GM21528 (cell line): Measurements from ENCODE around the gene MOB1B.
A peak's percentile ranks its signal among the peaks of the same experiment; 100 is the strongest.
"Not testable (repeated sequence)": the region's sequence is repeated elsewhere in the genome, so short reads cannot be mapped to it uniquely, and the experiment has no call there.

Experiments
- ATAC-seq: cut with Tn5 transposase; IDR thresholded peaks from one replicate; pipeline ENCODE4 v1.9.1; 2021; ENCODE audit warnings: mild to moderate bottlenecking, moderate library complexity; ENCODE audit not compliant: unreplicated experiment, low FRiP score

Gene MOB1B

DNA sequence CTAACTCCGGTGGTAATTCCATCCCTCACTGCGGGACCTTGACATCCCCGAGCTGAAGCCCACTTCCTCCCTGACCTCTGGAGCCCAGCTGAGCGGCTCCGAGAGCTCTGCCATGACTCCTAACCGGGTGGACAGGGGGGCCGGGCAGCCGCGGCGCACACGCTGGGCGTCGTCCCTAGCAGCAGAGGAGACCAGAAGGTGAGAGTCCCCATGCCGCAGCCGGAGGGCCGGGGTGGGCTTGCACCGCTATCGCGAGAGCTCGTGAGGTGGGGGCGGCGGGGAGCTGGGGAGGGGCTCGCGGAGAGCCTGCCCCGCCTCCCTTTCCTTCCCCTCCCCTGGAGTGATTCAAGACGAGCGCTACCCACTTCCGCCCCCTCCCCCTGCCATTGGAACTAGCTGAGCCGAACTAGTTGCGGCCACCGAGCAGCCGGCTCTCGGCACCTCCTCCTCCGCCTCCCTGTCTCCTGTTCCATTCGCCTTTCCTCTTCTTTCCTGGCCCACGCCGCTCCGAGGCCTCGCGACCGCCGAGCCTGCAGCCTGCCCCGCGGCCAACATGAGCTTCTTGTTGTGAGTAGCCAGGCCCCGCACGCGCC lies at the start of gene MOB1B:
Gene MOB1B (plus strand): TSS at position 386 of the 593 bp plus-strand sequence. CDS start 168 bp downstream, at position 554.
- peak; percentile 95 for ATAC-seq

DNA sequence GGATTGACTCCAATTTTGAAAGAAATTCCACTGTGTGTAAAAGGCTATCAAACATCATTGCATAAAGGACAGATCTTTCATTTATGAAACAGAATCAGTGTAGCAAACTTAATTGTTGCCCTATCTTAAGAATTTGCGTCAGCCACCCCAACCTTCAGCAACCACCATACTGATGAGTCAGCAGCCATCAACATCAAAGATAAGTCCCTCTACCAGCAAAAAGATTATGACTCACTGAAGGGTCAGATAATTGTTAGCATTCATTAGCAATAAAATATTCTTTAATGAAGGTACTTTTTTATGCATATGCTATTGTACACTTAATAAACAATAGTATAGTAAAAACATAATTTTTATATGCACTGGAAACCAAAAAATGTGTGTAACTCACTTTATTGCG lies 46.7 kb upstream of the MOB1B start:
- no peak for ATAC-seq

DNA sequence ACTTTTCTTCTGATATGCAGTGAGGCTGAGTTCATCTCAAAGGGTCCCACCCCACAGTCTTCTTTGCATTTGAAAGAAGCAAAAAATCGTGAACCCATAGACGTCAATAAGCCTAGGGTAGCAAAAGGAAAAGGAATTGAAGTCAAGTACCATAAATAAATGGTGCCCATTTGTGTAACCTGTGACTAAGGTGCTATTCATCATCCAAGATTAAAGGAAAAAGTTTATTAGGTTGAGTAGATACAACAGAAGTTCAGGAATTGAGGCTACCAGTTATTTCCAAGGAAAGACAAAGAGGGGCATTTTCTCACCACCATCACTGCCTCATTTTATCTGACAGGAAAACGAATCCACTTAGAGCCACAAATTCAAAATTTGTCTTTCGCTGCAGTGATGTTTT lies 43.7 kb upstream of the MOB1B start:
- ATAC-seq, result no peak

DNA sequence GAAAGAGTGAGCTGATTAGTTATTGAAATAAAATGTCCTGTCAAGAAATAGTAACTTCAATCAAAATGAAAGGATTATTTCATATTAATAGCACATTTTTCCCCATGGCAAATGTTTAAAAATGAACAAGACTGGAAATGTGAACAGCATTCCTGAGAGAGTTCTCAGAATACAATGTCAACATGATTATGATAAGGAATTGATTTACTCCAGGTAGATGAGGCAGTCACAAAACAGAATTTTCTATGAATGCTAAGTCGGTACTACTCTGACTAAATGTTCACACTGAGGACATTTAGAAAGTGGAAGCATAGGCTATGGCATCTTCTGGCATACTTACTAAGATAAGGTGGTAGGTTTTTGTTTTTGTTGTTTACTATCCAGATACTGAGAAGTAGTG lies 43.1 kb upstream of the MOB1B start:
- ATAC-seq, result no peak

DNA sequence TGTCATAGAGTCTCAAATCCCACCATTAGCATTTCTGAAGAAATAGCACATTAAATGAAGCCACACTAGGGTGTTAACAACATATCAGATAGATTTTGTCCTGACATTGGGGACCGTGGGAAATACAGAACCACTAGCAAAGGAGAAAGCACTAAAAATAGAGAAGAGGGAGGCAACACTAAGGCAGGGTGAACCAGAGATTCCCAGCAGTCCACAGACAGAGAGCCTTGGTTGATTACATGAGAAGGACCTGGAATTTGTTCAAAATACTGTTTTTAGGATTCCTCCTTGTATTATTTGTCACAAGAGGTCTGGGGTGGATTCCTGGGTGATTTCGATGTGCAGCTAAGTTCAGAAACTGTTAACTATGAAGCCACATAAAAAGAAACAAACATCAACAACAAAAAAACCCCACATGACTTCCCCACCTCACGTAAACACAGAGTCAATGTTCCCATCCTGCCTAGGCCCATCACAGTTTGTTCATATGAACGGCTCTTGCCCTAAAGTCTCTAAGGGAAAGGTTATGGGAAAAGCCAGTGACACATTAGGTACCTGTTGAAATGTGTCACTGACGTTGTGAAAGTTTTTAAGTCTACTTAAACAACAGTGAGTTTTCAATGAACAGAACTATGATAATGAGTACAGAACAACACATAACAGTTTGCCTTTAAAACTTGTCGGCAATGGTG lies 38.9 kb upstream of the MOB1B start:
- ATAC-seq, result no peak

DNA sequence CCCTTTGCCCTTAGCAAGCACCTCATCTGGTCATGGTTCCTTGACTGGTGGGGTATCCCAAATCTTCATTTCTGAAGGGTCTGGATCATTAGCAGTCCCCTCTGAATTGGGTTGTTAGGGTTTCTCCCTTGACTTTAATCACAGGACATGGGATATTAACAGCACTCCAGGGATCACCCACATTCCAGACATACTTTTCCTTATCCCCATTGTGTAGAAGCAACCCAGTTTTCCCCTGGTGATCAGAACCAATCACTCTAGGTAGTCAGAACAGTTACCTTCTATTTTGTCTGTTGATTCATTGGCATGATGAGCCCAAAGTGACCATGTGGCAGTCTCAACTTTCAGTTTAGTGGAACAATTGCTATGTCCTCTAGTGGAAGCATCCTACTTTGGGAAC lies 33.4 kb upstream of the MOB1B start:
- no peak for ATAC-seq

DNA sequence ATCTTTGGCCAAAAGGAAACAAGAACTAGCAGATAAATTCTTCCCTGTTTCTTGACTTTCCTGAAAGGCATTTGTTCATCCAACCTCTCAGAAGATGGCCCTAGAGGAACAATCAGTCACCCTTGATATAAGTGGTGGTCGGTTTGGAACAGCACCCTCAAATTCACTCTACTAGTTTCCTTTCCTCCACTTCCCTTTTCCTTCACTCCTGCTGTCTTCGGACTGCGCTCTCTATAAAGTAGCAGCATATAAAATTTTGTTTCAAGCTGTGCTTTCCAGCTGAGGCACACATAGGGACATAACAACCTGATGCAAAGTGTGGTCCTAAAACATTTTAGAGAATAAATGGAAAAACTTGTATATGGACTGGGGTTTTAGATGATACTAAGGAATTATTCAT lies 29.0 kb upstream of the MOB1B start:
- ATAC-seq, result no peak

DNA sequence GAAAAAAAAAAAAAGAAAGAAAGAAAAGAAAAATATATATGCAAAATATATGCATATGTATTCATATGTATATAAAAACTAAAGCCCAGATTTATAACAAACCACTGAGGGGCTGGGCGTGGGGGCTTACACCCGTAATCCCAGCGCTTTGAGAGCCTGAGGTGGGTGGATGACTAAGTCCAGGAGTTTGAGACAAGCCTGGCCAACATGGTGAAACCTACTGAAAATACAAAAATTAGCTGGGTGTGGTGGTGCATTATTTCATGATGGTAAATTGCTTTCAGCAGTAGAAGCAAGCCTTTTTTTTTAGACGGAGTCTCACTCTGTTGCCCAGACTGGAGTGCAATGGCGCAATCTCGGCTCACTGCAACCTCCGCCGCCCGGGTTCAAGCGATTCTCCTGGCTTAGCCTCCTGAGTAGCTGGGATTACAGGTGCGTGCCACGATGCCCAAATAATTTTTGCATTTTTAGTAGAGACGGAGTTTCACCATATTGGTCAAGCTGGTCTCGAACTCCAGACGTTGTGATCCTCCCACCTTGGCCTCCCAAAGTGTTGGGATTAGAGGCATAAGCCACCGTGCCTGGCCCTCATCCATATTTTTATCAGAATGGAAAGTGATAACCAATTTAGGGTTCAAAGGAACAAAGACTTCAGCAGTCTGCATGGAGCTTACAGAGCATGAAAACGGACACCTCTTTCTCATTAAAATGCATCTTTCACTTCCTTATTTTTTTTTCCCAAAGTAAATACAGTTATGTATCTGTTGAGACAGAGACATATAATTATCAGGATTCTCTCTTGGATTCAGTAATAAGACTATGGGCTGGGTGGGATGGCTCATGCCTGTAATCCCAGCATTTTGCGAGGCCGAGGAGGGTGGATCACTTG lies 27.7 kb upstream of the MOB1B start:
- ATAC-seq, result no peak

DNA sequence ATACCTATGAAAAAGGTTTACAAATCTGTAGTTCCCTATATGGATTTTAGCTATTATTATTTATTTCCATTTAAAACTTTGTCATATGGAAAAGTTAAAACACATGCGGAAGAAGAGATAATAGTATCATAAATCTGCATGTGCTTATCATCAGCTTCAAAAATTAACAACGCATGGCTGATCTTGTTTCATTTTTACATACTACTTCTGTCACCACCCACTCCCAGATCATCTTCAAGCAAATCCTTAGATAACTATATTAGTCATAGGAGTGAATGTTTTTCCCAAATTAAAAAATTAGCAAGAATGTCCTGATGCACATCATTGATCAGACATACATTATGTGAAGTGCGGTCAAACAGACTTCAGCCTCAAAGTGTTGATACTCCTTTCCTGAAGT lies 24.6 kb upstream of the MOB1B start:
- ATAC-seq, result no peak

DNA sequence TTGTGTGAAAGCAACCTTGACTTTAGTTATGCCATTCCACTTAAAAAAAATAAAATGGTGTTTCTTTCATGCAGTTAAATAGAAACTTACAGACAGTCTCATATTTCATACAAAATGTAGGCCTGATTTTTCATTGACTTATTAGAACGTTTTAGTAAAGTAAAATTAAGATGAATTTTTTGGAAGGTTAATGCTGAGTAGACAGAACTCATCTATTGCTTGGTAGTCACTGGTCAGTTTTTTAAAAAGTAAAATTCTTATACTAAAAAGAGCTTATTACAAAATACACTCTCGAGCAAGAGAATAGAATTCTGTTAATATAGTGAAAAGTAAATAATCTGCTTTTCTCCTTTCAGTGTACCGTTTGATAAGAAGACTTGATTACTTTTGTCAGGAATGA lies 21.4 kb upstream of the MOB1B start:
- ATAC-seq, result no peak

DNA sequence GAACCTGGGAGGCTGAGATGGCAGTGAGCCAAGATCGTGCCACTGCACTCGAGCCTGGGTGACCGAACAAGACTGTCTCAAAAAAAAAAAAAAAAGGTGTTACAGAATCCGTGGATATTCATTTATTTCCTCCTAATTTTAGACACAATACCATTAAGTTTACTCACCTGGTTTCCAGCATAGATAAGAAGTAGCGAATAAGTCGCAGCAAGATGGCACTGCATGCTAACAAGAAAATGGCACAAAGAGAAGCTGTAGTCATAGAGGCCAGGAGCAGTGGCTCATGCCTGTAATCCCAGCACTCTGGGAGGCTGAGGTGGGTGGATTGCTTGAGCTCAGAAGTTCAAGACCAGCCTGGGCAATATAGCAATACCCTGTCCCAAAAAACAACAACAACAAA lies 17.0 kb upstream of the MOB1B start:
- ATAC-seq, result no peak

DNA sequence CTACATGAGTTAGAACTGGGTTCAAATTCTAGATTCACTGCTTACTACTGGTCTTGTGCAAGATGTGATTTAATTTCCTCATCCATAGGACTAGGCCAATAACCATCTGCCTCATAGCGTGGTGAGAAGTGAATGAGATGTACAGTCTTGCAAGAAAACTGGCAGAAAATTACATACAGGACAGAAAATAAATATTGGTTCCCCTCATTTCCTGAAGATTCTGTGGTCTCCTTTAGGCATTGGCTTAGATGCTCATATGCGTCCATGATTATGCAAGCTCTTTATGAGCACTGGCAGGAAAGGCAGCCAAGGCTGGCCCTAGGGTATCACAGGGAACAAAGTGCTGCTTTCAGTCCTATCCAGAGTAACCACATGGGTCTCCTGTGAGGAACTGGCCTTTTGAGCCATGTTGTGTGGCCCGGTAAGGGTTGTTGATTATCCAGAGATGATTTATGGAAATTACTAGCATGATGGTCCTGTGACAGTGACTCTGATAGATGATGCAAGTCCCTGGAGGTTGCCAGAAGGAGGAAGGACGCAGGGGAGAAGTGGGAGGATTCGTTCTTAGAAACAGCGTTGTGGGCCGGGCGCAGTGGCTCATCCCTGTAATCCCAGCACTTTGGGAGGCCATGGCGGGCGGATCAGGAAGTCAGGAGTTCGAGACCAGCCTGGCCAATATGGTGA lies 9.9 kb upstream of the MOB1B start:
- ATAC-seq, result no peak

DNA sequence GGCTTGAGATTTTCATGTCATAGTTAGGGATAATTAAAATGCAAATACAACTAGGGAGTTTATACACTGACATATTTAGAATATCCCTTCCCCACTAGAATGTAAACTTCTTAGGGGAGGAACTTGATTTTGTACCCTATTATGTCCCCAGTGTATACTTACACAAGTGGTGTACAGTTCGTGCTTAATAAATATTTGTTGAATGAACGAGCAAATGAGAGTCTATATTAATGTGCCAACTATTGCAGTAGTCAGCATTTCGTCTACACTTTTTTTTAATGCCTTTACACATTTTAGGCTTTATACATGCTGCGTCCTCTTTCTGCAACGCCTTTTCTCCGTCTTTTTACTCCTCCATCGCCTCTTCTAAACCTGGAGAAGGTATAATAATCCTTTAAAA lies 8.4 kb upstream of the MOB1B start:
- no peak for ATAC-seq

DNA sequence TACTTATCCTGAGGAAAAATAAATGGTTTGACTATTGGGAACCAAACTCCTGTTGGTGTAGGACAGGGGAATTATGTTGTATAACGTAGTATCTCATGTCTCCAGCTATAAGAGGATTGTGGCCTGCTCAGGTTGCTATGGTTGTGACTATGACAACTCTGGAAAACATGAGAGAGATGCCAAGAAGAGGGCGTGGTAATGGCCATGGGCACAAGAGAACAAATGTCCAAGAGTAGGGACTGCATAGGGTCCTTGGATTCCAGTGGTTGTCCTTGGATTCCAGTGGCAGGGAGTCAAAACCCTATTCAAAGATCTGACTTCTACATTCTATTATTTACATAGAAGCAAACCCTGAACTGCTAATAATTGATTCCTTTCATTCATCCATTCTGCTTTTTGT lies 6.8 kb upstream of the MOB1B start:
- no peak for ATAC-seq

DNA sequence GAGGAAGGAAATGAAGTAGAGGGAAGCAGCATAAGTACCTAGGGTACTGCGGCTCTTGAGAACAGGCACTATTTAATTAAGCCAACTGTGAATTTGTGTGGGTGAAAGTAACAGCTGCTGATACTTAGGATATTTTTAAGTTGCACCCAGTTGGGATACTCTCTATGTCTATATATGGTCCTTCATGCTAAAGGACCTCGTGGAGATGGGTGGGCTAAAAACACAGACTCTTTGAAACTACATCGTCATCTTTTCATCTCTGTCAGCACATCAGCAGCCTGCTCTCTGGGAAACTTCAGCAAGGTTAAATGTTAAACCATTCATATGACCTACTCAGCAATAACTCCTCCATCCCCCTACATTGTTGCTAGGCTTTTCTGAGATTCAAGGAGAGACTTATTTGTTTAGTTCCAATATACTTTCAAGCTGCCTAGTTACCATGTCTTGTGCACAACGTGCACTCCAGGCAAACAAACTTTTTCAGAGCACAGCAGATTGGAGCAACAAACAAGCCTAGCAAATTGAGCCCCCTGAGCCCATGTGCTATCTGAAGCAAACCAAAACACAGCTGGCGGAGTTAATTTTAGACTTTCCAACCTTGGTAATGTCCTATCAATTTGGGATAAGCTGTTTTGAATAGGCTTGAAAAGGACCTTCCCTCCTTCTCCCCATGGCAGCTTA lies 6.2 kb upstream of the MOB1B start:
- ATAC-seq, result no peak

DNA sequence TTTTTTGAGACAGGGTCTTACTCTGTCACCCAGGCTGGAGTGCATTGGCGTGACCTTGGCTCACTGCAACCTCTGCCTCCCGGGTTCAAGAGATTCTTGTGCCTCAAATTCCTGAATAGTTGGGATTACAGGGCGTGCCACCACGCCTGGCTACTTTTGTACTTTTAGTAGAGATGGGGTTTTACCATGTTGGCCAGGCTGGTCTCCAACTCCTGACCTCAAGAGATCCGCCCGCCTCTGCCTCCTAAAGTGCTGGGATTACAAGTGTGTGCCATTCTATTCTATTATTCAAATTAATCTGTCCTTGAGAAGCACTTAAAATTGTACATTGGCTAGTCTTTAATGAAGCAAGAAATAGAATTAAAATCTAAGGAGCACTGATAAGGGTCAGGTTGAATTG lies 3.6 kb upstream of the MOB1B start:
- not testable (repeated sequence) for ATAC-seq

DNA sequence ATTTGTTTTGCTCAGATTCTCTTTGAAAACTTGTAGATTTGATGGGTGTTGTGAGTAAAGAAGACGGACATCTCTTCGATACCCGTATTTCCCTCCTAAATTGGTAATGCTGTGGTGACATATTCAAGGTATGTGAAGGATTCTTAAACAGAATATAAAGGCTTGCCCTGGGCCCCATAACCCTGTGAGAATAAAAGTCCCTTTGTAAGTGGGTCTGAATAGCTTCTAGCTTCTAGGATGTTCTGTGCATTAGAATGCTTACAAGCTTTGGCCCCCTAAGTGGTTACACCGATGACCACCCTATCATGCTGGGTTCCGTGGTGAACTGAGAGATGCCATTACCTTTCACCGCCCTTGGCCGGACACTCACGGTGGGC lies 574 bp upstream of the MOB1B start:
- ATAC-seq, result no peak

DNA sequence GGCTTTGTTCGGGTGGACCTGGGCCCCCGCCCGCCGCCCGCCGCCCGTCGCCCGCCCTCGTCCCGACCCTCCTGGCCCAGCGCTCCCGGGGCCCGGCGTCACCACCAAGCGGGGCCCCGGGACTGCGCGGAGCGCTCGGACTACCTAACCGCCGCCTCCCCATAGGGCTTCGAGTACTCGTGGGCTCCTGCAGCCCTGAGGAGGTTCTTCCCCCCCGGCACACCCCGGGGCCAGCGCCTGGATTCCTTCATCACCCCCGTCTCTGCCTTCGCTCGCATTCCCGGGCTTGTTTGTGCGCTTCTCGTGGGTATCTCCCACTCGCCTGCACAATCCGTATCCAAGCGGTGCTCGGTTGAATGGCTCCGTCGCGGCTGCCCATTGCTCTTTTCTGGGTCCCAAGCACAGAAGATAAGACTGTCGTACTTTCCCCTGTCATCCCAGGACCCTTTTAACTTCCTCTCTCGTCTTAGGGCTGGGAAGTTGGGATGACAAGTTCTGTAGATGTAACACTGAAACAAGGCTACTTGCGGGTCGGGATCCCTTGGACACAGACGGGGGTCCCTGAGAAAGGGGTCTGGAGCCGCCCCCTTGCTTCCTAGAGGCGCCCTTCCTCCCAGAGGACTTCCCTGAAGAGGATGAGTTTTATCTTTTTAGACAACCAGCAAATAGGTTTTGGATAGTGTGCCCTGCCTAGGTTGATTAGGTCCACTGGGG lies 565 bp downstream of the MOB1B start:
- peak; percentile 64 for ATAC-seq

DNA sequence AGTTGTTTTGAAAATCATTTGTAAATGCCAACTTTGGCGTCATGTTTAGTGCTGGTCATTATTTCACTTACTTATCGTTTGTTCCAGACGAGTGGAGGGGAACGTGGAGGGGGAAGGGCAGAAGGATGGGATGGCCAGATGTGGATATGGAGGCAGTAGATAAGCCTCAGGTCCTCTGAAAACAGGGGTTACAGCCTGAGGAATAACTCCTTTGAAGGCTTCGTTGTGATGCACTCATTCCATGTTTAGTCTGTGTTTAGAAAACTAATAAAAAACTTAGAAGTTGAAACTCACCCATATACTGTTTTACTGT lies 1.1 kb downstream of the MOB1B start:
- no peak for ATAC-seq

DNA sequence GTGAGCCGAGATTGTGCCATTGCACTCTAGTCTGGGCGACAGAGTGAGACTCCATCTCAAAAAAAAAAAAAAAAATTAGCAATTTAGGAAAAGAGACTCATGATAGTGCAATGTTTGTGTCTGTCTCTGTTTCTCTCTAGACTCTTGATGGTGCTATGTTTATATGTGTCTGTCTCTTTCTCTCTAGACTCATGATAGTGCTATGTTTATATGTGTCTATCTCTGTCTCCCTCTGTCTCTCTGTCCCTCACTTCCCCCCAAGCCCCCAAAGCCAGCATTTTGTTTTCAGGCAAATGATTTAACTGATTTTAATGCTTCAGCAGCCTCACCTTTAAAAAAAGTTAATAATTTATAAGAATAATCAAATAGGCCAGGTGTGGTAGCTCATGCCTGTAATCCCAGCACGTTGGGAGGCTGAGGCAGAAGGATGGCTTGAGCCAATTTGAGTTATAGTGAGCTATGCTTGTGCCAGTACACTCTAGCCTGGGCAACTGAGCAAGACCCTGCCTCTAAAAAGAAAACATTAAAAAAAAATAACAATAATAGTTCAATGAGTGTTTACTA lies 6.9 kb downstream of the MOB1B start:
- no peak for ATAC-seq
